ENCODE data around the gene MCF2L.

GRCh38 chr13:113013303-113013702 lies 44.3 kb downstream of the MCF2L start:
- TF ChIP-seq POLR2A (IDR thresholded peaks at IDR 0.05; ENCODE audit: low read depth, low read length) (no peak), POLR2AphosphoS5 (IDR thresholded peaks at IDR 0.05; ENCODE audit: low read depth, low read length) (no peak), TAF1 (IDR thresholded peaks at IDR 0.05; ENCODE audit: low read depth, low read length) (no peak), SPI1 (IDR thresholded peaks at IDR 0.05; ENCODE audit: low read depth, low read length) (no peak), PAX5 (IDR thresholded peaks at IDR 0.05; ENCODE audit: insufficient read depth, low read length, severe bottlenecking) (no peak), POU2F2 (IDR thresholded peaks at IDR 0.05; ENCODE audit: low read depth, low read length) (no peak)

Data from GM12891 (cell line).